Suppressor macrophage treated with lipopolysaccharide for 1 hour (primary cell): ENCODE measurements around the gene PTBP3.
"Not testable (repeated sequence)": the region's sequence is repeated elsewhere in the genome, so short reads cannot be mapped to it uniquely, and the experiment has no call there.

ENCODE experiments used
- DNase-seq, 3 donors: peaks; one replicate each; pipeline ENCODE4 v3.0.0-alpha.2; 2020 to 2022

PTBP3 gene

GRCh38 chr9:112267086-112267485, 66.3 kb downstream of the PTBP3 start:
- DNase-seq: not testable (repeated sequence)

GRCh38 chr9:112265391-112265790, 68.0 kb downstream of the PTBP3 start:
- DNase-seq: no peak

GRCh38 chr9:112262577-112262976, 70.8 kb downstream of the PTBP3 start:
- no peak for DNase-seq

- no peak for DNase-seq
Measured at GRCh38 chr9:112261133-112261532, 72.3 kb downstream of the PTBP3 start.

- no peak for DNase-seq
Measured at GRCh38 chr9:112258106-112258505, 75.3 kb downstream of the PTBP3 start.

- DNase-seq: no peak
Measured at GRCh38 chr9:112252194-112252593, 81.2 kb downstream of the PTBP3 start.

- DNase-seq: peak in 2 of 3 donors; percentile 16 to 36
Measured at GRCh38 chr9:112249277-112249676, 84.1 kb downstream of the PTBP3 start.

GRCh38 chr9:112248722-112249121, 84.7 kb downstream of the PTBP3 start:
- peak in 1 of 3 donors; percentile 11 for DNase-seq

GRCh38 chr9:112247090-112247489, 86.3 kb downstream of the PTBP3 start:
- no peak for DNase-seq

- DNase-seq: no peak
Measured at GRCh38 chr9:112245126-112245525, 88.3 kb downstream of the PTBP3 start.

- no peak for DNase-seq
Measured at GRCh38 chr9:112242147-112242804, 91.1 kb downstream of the PTBP3 start.

GRCh38 chr9:112241491-112241890, 91.9 kb downstream of the PTBP3 start:
- DNase-seq: no peak

- DNase-seq: no peak
Measured at GRCh38 chr9:112239708-112240107, 93.7 kb downstream of the PTBP3 start.

GRCh38 chr9:112239284-112239683, 94.1 kb downstream of the PTBP3 start:
- no peak for DNase-seq

GRCh38 chr9:112234779-112235178, 98.6 kb downstream of the PTBP3 start:
- DNase-seq: no peak

GRCh38 chr9:112233769-112234168, 99.7 kb downstream of the PTBP3 start:
- DNase-seq: peak in 2 of 3 donors; percentile 11 to 30

GRCh38 chr9:112232233-112232632, 101.2 kb downstream of the PTBP3 start:
- no peak for DNase-seq

- no peak for DNase-seq
Measured at GRCh38 chr9:112226091-112226490, 107.3 kb downstream of the PTBP3 start.

GRCh38 chr9:112224401-112225289, 108.8 kb downstream of the PTBP3 start:
- peak; percentile 60 to 76 (median 72) for DNase-seq

GRCh38 chr9:112218908-112219307, 114.5 kb downstream of the PTBP3 start:
- DNase-seq: peak in 1 of 3 donors; percentile 38

GRCh38 chr9:112212926-112213325, 120.5 kb downstream of the PTBP3 start:
- DNase-seq: no peak

GRCh38 chr9:112207451-112207850, 126.0 kb downstream of the PTBP3 start:
- DNase-seq: no peak

- no peak for DNase-seq
Measured at GRCh38 chr9:112203536-112203935, 129.9 kb downstream of the PTBP3 start.

- no peak for DNase-seq
Measured at GRCh38 chr9:112200711-112201110, 132.7 kb downstream of the PTBP3 start.
